Epithelial cell of proximal tubule (primary cell): ENCODE measurements around the gene LRBA. TPM values are rescaled to one million over a fixed set of nuclear protein-coding genes. Genes with fewer than 3 reads are reported as not detected.
"Not testable (repeated sequence)": the region's sequence is repeated elsewhere in the genome, so short reads cannot be mapped to it uniquely, and the experiment has no call there.

ENCODE experiments used
- DNase-seq: peaks from one replicate; pipeline ENCODE4 v3.0.0-alpha.2; 2011; ENCODE audit warnings: low read depth
- H3K4me3 ChIP-seq: 2 replicates; pipeline ENCODE4 v1.5.1; 2011; ENCODE audit warnings: low read depth, mild to moderate bottlenecking, low read length
- total RNA-seq: library from RNA; depleted of rRNA; stranded (reverse); fragments of >200 nt; gene quantifications from 2 replicates; pipeline ENCODE4 v1.2.3, GENCODE V29; 2015
- TF ChIP-seq, protein P1 (sequence below): conservative IDR thresholded peaks from 2 replicates; pipeline ENCODE4 v1.5.1; 2012; ENCODE audit warnings: low read depth, mild to moderate bottlenecking, low read length

LRBA gene
- total RNA-seq, 1 donor from 2014 or later = 58.9 TPM

DNA sequence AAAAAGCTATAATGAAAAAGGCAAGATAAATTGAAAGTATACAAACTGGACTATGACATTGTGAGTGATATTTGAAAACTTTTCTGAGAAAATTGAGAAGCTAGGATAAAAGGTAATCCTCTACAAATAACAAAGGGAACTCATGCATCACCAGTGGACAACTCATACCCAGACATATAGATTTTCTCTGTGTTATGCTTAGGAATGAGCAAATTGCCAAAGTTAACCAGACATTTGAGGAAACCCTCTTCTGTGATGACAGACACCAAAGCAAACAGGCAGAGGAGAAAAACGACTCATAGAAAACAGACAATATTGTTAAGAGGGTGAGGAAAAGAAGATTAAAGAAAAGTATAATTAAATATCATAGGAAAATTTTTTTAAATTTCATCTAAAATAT, 246.6 kb downstream of the LRBA start:
- H3K4me3 ChIP-seq = no peak overlapping the region
- TF ChIP-seq, protein P1, sequence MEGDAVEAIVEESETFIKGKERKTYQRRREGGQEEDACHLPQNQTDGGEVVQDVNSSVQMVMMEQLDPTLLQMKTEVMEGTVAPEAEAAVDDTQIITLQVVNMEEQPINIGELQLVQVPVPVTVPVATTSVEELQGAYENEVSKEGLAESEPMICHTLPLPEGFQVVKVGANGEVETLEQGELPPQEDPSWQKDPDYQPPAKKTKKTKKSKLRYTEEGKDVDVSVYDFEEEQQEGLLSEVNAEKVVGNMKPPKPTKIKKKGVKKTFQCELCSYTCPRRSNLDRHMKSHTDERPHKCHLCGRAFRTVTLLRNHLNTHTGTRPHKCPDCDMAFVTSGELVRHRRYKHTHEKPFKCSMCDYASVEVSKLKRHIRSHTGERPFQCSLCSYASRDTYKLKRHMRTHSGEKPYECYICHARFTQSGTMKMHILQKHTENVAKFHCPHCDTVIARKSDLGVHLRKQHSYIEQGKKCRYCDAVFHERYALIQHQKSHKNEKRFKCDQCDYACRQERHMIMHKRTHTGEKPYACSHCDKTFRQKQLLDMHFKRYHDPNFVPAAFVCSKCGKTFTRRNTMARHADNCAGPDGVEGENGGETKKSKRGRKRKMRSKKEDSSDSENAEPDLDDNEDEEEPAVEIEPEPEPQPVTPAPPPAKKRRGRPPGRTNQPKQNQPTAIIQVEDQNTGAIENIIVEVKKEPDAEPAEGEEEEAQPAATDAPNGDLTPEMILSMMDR = no peak
- DNase-seq = no peak

DNA sequence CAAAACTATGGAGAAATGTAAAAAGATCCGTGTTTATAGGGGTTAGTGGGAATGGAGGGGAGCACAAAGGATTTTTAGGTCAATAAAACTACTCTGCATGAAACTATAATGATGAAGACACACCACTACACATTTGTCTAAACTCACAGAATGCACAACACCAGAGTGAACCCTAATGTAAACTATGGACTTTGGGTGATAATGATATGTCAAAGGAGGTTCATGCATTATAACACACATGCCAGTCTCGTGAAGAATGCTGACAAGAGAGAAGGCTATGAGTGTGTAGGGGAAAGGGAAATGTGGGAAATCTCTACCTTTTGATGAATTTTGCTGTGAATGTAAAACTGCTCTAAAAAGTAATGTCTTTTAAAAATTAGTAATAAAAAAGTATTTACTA, 249.9 kb downstream of the LRBA start:
- TF ChIP-seq, protein P1 = no peak
- no peak overlapping the region for H3K4me3 ChIP-seq
- no peak for DNase-seq

DNA sequence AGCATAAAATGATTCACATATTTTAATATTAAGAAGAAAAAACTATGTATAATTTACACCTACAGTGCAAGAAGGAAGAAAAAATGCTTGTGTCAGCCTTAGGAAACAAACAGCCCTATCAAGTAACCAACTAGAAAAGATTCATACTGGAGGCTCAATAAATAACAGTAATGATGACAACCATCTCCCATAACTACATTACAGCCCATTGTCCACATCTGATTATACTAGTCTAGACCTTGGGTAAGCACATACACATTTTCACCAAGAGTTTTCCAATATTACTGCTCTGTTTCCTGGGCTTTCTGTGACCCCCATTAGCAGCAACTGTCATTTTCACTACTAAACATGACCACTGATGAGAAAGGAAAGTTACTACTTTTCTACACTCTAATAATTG, 263.4 kb downstream of the LRBA start:
- TF ChIP-seq, protein P1 = no peak
- H3K4me3 ChIP-seq = no peak overlapping the region
- no peak for DNase-seq

DNA sequence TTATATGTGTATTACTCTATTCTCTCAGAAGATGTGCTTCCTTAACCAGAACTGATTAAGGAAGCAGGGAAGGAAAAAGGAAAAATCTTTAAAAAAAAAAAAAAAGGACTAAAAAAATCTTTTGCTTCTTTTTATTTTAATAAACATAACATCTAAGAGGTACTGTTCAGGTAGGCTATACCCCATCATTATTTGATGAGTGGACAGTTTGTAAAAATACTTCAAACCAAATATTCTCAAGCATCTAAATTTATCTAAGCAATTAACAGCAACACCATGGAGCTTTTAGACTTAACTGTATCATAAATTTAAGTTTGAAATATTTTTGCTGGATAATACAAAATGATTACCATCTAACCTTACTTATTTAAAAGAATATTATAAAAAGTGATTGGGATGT, 264.3 kb downstream of the LRBA start:
- no peak for DNase-seq
- no peak overlapping the region for H3K4me3 ChIP-seq
- TF ChIP-seq, protein P1 = no peak

DNA sequence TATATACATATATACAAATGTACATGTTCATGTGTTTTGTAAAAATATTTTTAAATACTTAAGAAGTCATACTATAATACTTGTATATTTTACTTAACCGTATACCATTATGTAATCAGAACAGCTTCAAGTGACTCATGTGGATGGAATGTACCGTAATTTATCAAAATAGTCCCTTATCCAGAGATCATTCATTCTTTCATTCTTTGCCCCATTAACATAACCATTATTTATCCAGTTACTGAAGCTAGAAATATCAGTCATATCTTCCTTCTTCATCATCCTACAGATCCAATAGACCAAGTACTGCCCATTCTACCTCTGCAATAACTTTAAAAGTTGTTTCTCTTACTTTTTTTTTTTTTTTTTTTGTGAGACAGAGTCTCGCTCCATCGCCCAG, 268.9 kb downstream of the LRBA start:
- DNase-seq = no peak
- TF ChIP-seq, protein P1 = no peak
- H3K4me3 ChIP-seq = no peak overlapping the region

DNA sequence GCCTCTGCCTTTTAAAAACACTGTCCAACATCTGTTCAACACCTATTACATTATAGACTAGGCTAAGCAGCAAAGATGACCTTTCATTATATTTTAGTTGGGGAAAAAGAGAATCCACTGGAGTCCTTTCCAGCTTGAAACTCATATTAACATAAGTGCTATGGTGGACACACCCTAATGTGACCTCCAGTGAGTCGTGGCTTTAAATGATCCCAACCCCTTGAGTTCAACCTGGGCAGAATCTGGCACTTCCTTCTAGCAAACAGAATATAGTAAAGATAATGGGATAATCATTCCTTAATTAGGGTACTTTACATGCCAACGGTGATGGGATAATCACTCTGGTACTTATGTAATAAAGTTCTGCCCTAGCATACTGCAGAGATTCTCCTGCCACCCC, 270.5 kb downstream of the LRBA start:
- no peak for DNase-seq
- TF ChIP-seq, protein P1 = no peak
- H3K4me3 ChIP-seq = no peak overlapping the region

DNA sequence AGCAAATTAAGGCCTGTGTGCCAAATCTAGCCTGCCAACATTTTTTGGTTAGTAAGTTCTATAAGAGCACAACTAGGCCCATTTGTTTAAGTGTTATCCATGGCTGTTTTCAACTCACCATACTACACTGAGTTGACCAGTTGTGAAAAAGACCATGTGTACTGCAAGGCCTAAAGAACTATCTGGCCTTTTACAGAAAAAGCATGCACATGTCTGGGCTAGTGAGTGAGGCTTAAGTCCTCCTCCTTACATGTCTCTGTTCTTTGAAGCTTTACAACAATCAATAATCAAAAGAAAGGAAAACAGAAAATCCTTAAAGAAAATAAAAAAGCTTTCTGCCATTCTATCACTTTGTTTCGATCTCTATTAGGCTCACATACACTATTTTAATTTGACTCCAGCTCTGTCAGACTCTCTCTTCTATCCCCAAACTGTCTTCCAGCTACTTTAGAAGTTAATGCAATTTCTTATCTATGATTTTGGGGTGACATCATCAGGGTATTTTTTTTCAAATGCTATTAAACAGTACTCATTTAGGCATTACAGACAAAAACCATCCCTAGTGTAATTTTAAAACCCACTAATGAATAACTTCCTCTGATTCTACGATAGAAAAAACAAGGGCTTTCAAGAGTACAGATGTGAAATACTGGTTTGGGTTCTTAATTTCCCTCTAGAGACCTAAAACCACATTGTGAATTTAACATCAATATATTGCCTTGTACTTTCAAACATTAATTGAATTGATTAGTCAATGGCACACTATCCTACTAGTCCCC, 271.3 kb downstream of the LRBA start:
- TF ChIP-seq, protein P1 = no peak
- DNase-seq = no peak
- no peak overlapping the region for H3K4me3 ChIP-seq

DNA sequence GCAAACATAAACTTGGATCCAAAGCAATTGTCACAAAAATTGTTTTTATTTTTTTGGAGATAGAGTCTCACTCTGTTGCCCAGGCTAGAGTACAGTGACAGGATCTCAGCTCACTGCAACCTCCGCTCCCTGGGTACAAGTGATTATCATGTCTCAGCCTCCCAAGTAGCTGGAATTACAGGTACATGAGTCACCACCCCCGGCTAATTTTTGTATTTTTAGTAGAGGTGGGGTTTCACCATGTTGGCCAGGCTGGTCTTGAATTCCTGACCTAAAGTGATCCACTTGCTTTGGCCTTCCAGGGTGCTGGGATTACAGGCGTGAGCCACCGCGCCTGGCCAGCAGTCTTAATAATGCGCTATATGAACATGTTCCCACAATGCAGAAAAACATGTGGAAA, 272.2 kb downstream of the LRBA start:
- not testable (repeated sequence) for H3K4me3 ChIP-seq, DNase-seq
